ENCODE measurements around the gene NTMT2. TPM values are rescaled to one million over a fixed set of nuclear protein-coding genes. Genes with fewer than 3 reads are reported as not detected.

NTMT2 gene
- total RNA-seq, 1 donor from 2014 or later, result not detected

GRCh38 chr1:170218257-170218650 lies 72.5 kb downstream of the NTMT2 start:
- TF ChIP-seq, protein P1, sequence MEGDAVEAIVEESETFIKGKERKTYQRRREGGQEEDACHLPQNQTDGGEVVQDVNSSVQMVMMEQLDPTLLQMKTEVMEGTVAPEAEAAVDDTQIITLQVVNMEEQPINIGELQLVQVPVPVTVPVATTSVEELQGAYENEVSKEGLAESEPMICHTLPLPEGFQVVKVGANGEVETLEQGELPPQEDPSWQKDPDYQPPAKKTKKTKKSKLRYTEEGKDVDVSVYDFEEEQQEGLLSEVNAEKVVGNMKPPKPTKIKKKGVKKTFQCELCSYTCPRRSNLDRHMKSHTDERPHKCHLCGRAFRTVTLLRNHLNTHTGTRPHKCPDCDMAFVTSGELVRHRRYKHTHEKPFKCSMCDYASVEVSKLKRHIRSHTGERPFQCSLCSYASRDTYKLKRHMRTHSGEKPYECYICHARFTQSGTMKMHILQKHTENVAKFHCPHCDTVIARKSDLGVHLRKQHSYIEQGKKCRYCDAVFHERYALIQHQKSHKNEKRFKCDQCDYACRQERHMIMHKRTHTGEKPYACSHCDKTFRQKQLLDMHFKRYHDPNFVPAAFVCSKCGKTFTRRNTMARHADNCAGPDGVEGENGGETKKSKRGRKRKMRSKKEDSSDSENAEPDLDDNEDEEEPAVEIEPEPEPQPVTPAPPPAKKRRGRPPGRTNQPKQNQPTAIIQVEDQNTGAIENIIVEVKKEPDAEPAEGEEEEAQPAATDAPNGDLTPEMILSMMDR (IDR thresholded peaks at IDR 0.05; ENCODE audit: unreplicated experiment), result no peak

More at GRCh38 chr1:170218257-170218650, 72.5 kb downstream of the NTMT2 start:
- no peak overlapping the region for H3K27ac Mint-ChIP-seq
- H3K4me1 Mint-ChIP-seq, result peaks cover 16% of the 10 kb centered on the region
- H3K9me3 Mint-ChIP-seq, result peaks cover 7% of the 10 kb centered on the region
- H3K36me3 Mint-ChIP-seq, result no peaks in the 10 kb centered on the region
- H3K4me3 Mint-ChIP-seq, result no peak overlapping the region
- H3K27me3 Mint-ChIP-seq (ENCODE audit: low read depth), result no peaks in the 10 kb centered on the region
- DNase-seq (ENCODE audit: low spot score in 2 of 2, unreplicated experiment in 2 of 2), result no peak

Small RNA genes lying within 50 kb of the gene (microRNA-seq; reads per million reads assigned to microRNA genes)
- gene MIR3119-1 (not detected), gene MIR3119-2 (not detected)

Other genes with a start within 250 kb of the NTMT2 start
- gene KIFAP3, start 71.3 kb upstream of the NTMT2 start, total RNA-seq, result 28.6 to 31.4 TPM (median 29.9 TPM) in 3 replicates

All from mesothelial cell of epicardium (in vitro differentiated cells).